DMS 273 (cell line): ENCODE measurements around the gene HOXA7.

Source experiments
- DNase-seq: peaks from one replicate; lab custom pipeline; 2025; ENCODE audit not compliant: unreplicated experiment; lab: John Stamatoyannopoulos, UW

The HOXA7 gene

DNA sequence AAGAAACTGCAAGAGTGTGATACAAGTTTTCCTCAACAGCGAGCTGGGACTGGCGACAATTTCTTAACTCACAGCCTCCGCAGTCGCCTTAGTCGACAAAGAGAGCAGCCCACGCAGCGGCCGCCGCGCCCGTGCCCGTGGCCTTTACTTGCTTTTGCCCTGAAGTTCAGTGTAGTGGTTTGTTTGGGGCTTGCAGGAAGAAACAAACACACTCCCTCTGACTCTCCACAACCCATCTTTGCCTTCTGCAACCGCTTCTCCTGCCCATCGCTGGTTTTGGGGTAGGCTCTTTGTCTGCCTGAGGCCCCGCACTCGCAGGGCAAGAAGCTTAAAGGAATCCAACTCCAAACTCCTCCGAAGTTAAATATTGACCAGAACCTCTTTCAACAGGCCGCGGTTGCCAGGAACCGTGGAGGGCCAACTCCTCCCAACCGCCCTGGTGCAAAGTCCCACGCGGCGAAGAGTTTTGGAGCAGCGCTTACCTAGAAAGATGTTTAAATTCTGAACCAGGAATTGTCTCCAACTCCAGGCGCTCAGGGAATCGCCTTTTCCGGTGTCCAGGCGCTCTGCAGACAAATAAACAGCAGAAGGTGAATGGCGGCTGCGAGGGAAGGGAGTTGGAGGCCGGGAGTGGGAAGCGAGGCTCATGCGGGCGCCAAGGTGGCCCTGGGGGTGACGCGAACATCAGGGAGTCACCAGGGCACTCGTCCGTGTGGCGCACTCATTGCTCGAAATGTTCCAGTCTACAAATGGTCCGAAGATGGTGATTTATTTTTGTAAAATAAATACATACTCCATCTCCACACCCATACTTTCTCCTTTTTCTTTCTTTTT, 34.2 kb downstream of the HOXA7 start:
- DNase-seq: no peak

DNA sequence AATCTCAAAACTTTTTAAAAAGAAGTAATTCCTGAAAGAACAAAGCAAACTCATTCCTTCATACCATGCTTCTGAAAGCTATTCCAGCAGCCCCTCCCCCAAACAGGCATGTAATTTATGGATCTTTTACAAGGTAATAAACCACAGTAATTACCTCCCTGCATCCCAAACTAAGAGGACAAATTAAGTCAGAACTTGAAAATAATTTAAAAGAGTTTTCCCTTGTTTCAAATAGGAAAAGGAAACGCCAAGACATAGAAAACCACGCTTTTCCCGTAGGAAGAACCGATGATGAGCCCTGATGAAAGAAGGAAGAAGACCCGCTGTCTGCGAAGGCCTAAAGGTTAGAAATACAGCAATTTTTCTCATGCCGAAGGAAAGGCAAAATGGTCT, 34.8 kb downstream of the HOXA7 start:
- no peak for DNase-seq

DNA sequence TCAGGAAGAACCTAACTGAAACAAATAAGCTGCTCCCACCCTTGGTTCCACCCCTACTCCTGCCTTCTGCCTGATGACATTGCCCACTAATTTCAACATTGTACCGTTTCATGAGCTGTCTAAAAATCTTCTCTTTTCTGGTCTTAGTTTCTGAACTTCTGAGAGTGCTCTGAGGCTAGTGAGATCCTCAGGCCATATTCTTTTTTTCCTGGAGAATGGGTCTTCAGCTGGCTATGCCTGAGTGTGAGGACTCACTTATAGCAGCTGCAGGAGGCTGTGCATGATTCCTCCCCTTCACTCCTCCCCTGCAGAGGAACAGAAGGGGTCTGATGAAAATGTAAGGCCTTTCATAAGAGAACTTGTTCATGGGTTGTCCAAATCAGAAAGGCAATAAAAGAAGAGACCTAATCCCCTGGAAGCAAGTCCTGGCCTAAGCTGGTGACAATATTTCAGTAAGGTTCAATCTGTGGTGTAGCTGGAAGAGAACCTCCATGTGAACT, 37.0 kb downstream of the HOXA7 start:
- no peak for DNase-seq

DNA sequence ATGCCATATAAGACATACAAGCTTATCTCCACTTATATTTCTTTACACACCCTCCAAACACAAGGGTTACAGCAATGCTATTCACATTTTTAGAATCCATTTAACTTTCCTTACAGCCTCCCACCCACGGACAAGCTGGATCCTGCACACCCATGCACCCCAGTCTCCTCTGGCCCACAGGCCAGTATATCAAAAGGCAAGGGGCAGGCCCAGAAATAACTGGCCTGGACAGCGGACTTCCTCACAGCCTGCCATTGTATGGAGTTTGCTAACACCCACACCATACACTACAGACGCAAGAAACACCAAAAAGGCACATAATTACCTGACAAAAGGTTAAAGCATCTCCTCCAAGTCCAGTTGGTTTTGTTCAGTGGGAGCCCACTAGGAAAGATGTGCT, 37.9 kb downstream of the HOXA7 start:
- DNase-seq: no peak

DNA sequence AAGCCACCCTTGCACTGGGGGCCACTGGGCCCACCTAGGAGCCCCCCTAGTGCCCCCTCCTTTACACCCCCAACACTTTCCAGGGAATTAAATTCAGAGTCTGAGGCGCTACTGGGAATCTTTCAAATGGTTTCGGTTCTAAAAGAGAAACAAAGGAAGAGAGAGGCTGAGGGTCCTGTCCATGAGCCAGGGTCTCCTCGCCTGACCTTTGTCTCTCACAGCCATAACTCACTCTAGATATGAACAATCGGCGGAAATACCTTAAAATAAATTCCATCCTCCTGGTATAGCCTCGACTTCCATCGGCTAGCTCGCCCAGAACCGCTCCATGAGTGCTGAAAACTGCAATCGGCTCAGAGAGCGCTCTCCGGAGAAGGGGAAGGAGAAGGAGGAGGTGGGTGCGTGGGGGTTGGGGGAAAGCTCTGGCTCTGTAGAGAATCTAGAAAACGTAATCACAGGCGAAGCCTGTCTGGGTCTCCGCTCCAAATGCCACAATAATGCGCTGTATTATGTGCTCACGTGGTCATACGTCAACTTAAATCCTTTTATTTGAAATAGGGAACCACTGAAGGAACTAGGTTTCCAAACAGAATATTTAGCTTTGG, 38.5 kb downstream of the HOXA7 start:
- DNase-seq: no peak

DNA sequence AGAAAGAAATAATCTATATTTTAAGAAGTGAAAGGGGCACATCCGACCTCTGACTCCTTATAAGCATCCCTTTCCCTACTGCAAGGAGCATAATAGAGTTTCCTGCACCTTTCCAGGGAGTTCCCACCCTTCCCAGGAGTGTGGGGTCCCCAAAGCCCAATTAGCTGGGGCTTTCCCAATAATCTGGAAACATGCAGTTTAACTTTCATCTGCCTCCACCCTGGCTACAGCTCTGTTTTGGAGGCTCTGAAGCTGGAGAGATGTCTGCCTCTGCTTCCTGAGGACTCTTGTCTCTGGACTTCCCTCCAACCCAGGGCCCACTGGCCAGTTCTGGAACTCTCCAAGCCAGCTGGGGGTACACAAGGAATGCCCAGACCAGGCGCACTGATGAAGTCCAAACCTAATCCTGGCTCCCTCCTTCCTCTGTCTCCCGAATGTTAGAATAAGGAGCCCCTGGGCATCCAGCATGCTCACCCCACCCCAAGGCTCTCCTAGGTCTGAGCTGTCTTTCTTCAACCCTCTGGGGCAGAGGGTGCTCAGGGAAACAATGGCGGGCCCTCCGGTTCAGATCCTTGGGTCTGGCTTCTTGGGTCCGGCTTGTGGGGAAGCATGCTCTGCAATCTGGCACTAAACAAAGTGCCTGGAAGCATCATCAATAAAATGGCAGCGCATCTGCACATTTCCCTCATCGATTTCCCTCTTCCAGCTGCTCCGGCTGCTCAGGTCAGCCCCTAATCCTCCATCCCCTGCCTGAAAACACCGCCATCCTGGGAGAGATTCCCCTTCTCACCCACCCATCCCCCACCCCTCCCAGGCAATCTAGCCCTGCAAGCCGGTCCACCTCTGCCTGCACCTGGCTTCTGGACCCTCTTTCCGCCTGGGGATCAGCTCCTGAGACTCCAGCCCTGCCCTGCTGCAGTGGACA, 39.3 kb downstream of the HOXA7 start:
- no peak for DNase-seq

DNA sequence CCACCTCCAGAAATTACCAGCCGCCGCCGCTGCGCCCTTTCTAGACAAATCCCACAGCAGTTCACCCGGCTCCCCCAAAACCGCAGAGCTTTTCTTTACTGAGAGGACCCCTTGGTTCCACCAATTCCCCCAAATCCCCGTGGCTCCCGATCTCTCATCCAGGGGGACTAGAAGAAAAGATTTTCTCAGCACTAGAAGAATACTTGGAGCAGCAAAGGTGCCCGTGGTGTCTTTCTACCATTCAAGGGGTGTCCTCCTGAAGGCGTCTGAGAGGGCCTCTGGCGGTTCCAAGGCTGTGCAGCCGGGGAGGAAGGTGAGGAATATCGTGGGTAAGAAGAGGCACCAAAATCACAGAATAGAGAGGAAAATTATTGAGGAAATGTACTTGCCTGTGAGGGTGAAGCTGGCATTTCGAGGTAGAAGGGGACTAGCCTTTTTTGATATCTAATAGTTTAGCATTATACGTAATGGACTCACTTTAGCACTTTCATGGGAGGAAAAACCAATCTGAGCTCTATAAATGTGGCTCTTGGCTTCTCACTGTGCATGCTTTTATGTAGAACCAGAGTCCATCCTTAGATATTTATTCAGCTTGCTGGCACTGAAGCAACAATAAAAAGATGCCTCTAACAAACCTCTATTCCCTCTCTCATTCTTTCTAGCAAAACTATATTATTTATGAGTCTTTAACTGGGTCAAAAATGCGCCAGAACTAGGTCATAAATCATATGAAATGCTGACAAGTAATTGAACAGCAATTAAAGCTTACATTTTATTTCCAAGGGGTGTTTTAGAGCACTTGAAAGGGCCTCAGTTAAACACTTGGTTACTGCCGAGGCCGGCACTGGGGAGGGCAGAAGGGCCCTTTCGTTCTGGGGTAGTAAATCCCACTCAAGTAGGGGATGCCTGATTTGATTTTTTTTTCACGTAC, 40.2 kb downstream of the HOXA7 start:
- no peak for DNase-seq

DNA sequence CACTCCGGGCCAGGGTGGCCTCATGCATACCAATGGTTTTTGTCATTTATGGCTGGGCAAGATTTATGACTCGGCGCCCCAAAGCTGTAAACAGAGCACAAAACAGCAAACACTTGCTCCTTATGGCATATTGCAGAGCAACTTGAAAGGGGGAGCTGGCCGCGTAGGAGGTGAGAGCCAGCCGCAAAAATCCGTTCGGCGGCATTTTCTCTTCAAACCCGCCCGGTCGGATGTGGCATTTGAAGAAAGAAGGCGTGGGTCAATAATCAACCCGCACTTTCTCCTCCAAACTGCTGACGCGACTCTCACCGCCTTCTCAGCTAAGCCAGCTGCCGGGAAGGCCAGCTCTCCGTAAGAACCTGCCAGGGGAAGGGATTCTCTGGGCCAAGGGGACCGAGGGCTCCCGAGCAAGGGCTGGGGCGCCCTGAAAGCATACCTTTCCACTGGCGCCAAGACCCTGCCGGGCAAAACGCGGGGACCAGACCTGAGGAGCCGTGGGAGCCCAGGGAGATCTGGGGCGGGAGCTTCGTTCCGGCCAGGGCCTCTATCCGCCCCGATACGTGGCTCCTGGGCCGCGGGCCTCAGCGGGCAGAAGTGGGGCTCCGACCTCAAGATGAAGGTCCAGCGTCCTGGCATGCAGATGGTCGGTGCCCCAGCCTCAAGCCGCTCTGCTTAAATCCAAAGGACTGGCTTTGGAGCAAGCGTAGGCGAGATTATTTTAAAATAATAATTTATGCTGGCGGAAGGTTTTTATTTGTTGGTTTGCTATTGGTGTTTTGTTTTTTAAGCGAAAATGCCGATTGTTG, 41.1 kb downstream of the HOXA7 start:
- no peak for DNase-seq

DNA sequence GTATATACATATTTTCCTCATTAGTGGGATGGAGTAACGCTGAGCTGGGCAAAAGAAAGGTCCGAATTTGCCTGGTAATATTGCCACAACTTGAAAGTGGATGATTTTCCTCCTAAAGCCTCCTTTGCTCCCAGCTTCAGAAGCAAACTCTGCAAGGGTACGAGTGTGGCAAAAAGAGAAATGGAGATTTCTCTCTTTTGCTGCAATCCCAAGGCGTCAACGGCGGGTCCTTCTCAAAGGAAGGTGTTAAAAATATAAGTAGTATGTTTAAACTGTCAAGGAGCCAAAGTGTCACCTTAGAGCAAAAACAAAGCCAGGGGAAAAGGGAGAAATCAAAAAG, 41.6 kb downstream of the HOXA7 start:
- DNase-seq: no peak

DNA sequence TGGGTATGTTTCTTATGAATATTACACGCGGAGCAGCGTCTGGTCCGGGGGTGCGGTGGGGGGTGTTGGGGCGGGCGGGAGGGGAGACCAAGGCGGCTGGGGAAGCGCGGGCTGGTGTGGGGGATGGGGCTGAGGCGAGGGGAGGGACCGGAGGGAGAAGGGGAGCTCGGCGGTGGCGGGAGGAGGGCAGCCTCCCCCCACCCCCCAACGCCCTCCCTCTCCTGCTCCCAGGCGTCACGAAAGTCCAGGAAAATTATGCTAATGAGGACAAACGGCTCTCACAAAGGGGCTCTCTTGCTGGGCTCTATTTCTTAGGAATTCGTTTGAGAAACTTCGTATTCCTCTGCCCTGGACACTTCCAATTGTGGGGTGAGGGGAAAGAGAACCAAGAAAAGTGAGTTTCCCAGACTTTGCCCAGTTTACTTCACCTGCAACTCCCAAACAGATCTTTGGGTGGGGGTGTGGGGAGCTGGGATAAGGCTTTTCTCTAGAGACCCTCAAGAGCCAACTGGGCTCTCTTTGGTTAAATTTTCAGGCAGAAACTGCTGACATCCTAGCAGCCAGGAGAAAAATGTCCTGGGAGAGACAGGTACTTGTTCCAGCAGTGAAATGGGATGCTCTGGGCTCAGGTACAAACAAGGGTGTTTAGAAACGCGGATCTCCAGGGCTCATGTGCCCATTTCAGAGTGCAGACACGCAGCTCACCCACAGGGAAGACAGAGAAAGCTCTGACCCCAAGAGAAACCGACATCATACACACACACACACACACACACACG, 42.3 kb downstream of the HOXA7 start:
- peak; percentile 76 for DNase-seq

DNA sequence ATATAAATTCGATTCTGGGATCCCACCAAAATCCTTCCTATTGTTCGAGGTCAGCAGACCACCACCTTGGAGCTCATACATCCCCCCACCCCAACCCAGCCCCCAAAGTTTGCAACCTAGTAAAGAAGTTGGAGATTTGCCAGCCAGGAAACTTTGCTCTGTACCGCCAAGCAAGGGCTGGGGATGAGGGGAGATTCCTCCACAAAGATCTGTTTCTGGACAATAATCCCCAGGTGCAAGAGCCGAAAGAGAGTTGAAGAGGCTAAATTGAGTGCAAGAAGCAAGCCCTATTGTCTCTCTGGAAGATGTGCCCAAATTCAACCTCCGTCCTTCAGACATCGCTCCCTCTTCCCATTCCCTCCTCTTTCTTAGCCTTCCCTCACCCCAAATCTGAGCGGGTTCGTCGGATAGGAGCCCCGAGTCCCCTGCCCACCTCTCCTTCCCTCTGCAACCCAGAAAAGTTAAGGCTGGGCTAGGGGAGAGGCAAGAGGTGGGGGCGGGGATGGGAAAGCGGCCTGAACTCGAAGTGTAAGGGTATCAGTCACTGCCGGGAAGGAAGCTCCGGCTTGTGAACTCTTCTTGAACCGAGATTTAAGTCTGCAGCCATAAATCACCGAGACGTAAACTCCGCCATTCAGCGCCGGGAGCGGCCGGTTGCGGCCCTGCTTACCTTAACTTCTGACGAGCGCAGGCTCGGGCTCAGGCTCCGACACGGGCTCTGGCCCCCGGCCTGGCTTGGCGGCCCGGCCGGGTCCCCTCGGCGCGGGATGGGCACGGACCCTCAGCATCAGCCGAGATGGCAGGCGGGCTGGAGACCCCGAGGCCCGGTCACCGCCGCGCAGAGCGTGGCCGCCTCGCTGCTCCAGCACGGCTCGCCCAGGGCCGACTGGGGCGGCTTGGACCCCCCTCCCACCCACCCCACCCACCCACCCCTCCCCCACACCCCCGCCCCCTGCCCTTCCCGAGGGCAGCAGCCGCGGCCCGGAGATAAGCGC, 43.2 kb downstream of the HOXA7 start:
- peak; percentile 78 for DNase-seq

DNA sequence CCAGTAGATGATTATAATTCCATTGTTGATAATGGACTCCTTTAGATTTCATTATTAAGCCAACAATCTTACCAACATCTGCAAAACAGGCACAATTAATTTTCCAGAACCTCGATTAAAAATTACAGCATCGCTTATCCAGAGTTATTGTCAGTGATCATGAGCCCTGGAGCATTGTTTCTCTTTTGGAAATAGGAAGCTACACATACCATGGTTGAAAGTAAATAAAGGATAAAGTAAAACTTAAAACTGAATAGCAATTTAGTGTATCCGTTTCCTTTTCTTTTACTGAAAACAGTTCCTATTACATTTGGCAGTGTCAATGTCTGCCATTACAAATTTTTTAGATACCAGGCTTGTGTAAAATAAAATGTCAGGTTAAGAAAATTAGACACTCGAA, 44.1 kb downstream of the HOXA7 start:
- no peak for DNase-seq

DNA sequence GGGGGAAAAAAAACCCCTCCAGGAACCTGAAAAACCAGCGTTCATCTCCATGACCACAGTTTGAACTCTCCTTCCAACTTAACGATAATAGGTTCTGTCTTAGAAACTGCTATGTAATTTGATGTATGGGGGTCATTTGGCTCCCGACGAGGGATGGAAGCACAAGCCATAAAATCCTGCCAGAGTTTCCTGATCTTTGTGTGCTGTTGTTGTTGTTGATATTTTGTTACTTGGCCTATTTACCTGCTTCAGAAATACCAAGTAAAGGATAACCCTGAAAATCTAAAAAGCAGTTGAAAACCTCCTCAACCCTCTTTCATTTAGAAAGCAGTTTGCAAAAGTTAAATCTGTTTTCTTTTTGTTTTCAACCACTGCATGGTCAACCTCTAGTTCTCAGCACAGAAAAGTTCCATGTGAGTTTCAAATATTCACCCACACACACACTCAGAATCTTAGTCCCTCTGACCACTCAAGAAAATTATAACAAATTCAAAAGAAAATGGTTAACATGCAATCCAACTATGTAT, 44.7 kb downstream of the HOXA7 start:
- no peak for DNase-seq

DNA sequence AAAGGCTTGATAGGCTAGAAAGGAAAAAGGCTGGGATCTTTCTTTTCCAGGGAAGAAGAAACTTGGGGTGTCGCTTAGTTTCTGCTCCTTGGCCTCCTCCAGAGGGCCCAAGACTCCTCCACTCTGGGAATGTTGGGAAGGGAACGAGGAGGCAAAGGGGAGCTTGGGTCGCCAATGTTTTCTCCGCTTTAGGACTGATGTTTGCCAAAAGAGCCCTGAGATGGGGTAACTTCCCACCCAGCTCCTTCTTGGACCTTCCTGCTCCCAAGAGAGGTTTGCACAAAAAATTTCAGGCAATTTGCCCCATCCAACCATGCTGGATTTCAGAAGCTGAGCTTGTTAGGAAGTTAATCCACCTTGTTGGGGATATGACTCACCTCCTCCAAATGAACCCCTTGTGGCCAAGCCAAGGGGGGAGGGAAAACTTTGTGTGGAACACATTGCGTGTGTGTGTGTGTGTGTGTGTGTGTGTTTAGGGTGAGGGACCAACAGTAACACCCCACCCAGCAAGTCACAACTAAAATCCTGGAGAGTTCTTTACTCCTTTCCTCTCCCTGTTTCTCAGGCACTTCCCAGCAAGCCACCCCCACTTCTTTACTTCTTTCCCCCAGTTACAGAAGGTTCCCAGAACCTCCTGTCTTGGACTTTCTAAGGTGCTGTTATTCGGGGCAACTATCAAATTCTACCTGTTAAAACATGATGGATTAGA, 45.3 kb downstream of the HOXA7 start:
- no peak for DNase-seq

DNA sequence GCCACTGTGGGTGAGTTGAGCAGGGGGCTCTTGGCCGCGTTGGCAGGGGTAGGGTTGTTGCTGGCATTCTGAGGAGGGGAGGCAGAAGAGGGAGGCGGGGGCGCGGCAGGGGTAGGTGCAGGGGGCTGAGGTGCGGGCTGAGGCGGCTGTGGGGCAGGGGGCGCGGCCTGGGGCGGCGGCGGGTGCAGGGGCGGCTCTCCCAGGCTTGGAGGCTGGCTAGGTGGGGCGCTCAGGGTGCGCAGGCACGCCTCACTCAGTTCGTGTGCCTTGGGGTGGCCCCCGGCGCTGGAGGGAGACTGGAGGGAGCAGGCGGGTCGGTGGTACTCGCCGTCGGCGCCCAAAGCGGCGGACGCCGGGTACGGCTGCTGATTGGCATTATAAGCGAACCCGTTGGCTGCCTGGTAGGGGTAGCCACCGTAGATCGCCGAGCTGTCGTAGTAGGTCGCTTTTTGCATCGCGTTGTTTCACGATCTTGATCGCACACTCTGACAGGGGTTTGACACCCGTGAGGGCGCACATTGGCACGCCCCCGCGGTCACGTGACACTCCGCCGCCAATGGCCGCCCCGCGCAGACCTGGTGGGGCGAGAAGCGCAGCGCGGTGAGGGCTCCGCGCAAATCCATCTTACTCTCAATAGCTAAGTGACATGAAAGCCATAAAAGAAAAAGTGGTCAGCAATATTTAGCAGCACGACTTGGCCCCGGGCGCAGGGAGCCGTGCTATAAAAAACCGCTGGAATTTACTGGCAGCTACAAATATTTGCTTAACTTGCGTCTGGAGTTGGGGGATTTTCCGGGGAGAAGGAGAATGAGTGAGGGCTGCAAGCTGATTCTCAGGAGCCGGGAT, 46.1 kb downstream of the HOXA7 start:
- DNase-seq: no peak
